SK-N-SH treated with all-trans-retinoic acid at 6 μM for 48 hours (cell line): ENCODE results near the gene STPG3.

Experiments used
- ATAC-seq: fragments of 200-7000 bp; cut with Tn5 transposase; 3 replicates; pipeline ENCODE4 v1.9.1; 2020; ENCODE audit warnings: mild to moderate bottlenecking, moderate library complexity
- ARNTL ChIP-seq: fragments of 450-650 bp; formaldehyde crosslinking; IDR thresholded peaks from 2 replicates; pipeline ENCODE4 v1.5.0; 2020; ENCODE audit warnings: low read depth, mild to moderate bottlenecking, moderate library complexity, borderline replicate concordance
- BACH2 ChIP-seq: fragments of 250-450 bp; sonication (Bioruptor Pico); IDR thresholded peaks from 2 replicates; pipeline ENCODE4 v1.9.0; 2021; ENCODE audit warnings: mild to moderate bottlenecking, borderline replicate concordance
- ESRRG ChIP-seq: fragments of 250-450 bp; sonication (Bioruptor Pico); IDR thresholded peaks from 2 replicates; pipeline ENCODE4 v1.6.1; 2021; ENCODE audit warnings: mild to moderate bottlenecking
- GLIS3 ChIP-seq: fragments of 250-450 bp; sonication (Bioruptor Pico); IDR thresholded peaks from 2 replicates; pipeline ENCODE4 v1.5.0; 2020; ENCODE audit warnings: mild to moderate bottlenecking, moderate library complexity
- ISL1 ChIP-seq: fragments of 250-450 bp; sonication (Bioruptor Pico); IDR thresholded peaks from 2 replicates; pipeline ENCODE4 v2.1.2; 2022; ENCODE audit warnings: mild to moderate bottlenecking, moderate library complexity
- OSR1 ChIP-seq: fragments of 250-450 bp; sonication (Bioruptor Pico); IDR thresholded peaks from 2 replicates; pipeline ENCODE4 v1.8.0; 2022; ENCODE audit warnings: moderate library complexity, mild to moderate bottlenecking, inconsistent platforms
- PPARA ChIP-seq: fragments of 250-450 bp; sonication (Bioruptor Pico); IDR thresholded peaks from 2 replicates; pipeline ENCODE4 v1.5.0; 2020; ENCODE audit warnings: mild to moderate bottlenecking, borderline replicate concordance
- RARB ChIP-seq: fragments of 250-450 bp; sonication (Bioruptor Pico); IDR thresholded peaks from 2 replicates; pipeline ENCODE4 v1.8.0; 2021; ENCODE audit warnings: mild to moderate bottlenecking, moderate library complexity
- SNAI2 ChIP-seq: fragments of 250-450 bp; sonication (Bioruptor Pico); IDR thresholded peaks from 2 replicates; pipeline ENCODE4 v1.5.0; 2020; ENCODE audit warnings: mild to moderate bottlenecking, moderate library complexity
- TCF4 ChIP-seq: fragments of 250-450 bp; sonication (Bioruptor Pico); IDR thresholded peaks from 2 replicates; pipeline ENCODE4 v1.8.0; 2021; ENCODE audit warnings: mild to moderate bottlenecking, moderate library complexity, borderline replicate concordance
- TOX ChIP-seq: fragments of 250-450 bp; sonication (Bioruptor Pico); IDR thresholded peaks from 2 replicates; pipeline ENCODE4 v1.8.0; 2021; ENCODE audit warnings: mild to moderate bottlenecking, moderate library complexity, borderline replicate concordance
- ZC3H10 ChIP-seq: fragments of 250-450 bp; sonication (Bioruptor Pico); IDR thresholded peaks from 2 replicates; pipeline ENCODE4 v1.5.1; 2021; ENCODE audit warnings: mild to moderate bottlenecking, moderate library complexity
- ZFP3 ChIP-seq: fragments of 250-450 bp; sonication (Bioruptor Pico); IDR thresholded peaks from 2 replicates; pipeline ENCODE4 v1.5.0; 2020; ENCODE audit warnings: mild to moderate bottlenecking, moderate library complexity
- ZFP30 ChIP-seq: fragments of 450-650 bp; formaldehyde crosslinking; IDR thresholded peaks from 2 replicates; pipeline ENCODE4 v1.5.0; 2022; ENCODE audit warnings: mild to moderate bottlenecking, moderate library complexity
- ZNF70 ChIP-seq: fragments of 450-650 bp; formaldehyde crosslinking; IDR thresholded peaks from 2 replicates; pipeline ENCODE4 v1.5.0; 2020; ENCODE audit warnings: mild to moderate bottlenecking, moderate library complexity
- ZNF8 ChIP-seq: fragments of 450-650 bp; formaldehyde crosslinking; IDR thresholded peaks from 2 replicates; pipeline ENCODE4 v1.5.0; 2020; ENCODE audit warnings: mild to moderate bottlenecking, moderate library complexity
- TF ChIP-seq, protein P1 (sequence below): fragments of 250-450 bp; sonication (Bioruptor Pico); IDR thresholded peaks from 2 replicates; pipeline ENCODE4 v1.8.0; 2020; ENCODE audit warnings: mild to moderate bottlenecking, moderate library complexity, borderline replicate concordance
- TF ChIP-seq, protein P2 (sequence below): fragments of 250-450 bp; sonication (Bioruptor Pico); IDR thresholded peaks from 2 replicates; pipeline ENCODE4 v1.8.0; 2021; ENCODE audit warnings: low read depth, mild to moderate bottlenecking, moderate library complexity, borderline replicate concordance
- TF ChIP-seq, protein P3 (sequence below): fragments of 250-450 bp; sonication (Bioruptor Pico); IDR thresholded peaks from 2 replicates; pipeline ENCODE4 v1.5.1; 2021; ENCODE audit warnings: mild to moderate bottlenecking, moderate library complexity
- TF ChIP-seq, protein P4 (sequence below): fragments of 250-450 bp; sonication (Bioruptor Pico); IDR thresholded peaks from 2 replicates; pipeline ENCODE4 v1.5.1; 2020; ENCODE audit warnings: low read depth, mild to moderate bottlenecking, moderate library complexity

The STPG3 gene

DNA sequence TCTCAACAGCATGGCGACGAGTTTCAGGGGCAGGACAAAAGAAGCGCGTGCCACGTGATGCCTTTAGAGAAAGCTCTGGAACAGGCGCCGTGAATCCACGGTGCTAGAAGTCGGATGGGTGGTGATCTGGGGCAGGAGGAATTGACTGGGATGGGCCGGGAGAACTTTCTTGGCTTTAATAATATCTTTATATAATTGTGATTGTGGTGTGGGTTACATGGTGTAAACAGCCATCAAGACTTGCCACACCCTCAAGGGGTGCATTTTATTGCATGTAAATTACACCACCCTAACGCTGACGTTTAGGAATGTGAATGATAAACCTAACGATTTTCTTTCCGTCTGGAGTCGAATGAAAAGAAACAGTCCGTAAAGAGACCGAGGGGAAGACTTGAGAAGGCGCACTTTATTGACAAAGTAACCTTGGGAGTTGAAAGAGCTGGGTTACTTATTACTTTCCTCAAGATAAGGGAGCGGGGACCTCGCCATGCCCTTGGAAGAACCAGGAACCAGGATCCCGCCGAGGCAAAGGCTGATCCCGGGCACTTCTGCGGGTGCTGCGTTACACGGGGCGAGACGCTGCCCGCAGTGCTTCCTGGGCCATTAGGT is 42.5 kb downstream of the STPG3 start:
- ATAC-seq, result no peak
- TF ChIP-seq ESRRG (no peak), OSR1 (no peak), ISL1 (CRISPR knock-in tag) (no peak), PPARA (no peak), SNAI2 (no peak), ZNF70 (no peak), ZNF8 (no peak), ZC3H10 (CRISPR knock-in tag) (no peak), BACH2 (CRISPR knock-in tag) (no peak), TOX (no peak), TCF4 (no peak)
- TF ChIP-seq, protein P1, sequence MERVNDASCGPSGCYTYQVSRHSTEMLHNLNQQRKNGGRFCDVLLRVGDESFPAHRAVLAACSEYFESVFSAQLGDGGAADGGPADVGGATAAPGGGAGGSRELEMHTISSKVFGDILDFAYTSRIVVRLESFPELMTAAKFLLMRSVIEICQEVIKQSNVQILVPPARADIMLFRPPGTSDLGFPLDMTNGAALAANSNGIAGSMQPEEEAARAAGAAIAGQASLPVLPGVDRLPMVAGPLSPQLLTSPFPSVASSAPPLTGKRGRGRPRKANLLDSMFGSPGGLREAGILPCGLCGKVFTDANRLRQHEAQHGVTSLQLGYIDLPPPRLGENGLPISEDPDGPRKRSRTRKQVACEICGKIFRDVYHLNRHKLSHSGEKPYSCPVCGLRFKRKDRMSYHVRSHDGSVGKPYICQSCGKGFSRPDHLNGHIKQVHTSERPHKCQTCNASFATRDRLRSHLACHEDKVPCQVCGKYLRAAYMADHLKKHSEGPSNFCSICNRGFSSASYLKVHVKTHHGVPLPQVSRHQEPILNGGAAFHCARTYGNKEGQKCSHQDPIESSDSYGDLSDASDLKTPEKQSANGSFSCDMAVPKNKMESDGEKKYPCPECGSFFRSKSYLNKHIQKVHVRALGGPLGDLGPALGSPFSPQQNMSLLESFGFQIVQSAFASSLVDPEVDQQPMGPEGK (CRISPR knock-in tag), result no peak
- TF ChIP-seq, protein P2, sequence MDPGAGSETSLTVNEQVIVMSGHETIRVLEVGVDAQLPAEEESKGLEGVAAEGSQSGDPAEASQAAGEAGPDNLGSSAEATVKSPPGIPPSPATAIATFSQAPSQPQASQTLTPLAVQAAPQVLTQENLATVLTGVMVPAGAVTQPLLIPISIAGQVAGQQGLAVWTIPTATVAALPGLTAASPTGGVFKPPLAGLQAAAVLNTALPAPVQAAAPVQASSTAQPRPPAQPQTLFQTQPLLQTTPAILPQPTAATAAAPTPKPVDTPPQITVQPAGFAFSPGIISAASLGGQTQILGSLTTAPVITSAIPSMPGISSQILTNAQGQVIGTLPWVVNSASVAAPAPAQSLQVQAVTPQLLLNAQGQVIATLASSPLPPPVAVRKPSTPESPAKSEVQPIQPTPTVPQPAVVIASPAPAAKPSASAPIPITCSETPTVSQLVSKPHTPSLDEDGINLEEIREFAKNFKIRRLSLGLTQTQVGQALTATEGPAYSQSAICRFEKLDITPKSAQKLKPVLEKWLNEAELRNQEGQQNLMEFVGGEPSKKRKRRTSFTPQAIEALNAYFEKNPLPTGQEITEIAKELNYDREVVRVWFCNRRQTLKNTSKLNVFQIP (CRISPR knock-in tag), result no peak
- TF ChIP-seq, protein P3, sequence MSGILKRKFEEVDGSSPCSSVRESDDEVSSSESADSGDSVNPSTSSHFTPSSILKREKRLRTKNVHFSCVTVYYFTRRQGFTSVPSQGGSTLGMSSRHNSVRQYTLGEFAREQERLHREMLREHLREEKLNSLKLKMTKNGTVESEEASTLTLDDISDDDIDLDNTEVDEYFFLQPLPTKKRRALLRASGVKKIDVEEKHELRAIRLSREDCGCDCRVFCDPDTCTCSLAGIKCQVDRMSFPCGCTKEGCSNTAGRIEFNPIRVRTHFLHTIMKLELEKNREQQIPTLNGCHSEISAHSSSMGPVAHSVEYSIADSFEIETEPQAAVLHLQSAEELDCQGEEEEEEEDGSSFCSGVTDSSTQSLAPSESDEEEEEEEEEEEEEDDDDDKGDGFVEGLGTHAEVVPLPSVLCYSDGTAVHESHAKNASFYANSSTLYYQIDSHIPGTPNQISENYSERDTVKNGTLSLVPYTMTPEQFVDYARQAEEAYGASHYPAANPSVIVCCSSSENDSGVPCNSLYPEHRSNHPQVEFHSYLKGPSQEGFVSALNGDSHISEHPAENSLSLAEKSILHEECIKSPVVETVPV (CRISPR knock-in tag), result no peak
- TF ChIP-seq, protein P4, sequence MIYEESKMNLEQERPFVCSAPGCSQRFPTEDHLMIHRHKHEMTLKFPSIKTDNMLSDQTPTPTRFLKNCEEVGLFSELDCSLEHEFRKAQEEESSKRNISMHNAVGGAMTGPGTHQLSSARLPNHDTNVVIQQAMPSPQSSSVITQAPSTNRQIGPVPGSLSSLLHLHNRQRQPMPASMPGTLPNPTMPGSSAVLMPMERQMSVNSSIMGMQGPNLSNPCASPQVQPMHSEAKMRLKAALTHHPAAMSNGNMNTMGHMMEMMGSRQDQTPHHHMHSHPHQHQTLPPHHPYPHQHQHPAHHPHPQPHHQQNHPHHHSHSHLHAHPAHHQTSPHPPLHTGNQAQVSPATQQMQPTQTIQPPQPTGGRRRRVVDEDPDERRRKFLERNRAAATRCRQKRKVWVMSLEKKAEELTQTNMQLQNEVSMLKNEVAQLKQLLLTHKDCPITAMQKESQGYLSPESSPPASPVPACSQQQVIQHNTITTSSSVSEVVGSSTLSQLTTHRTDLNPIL (CRISPR knock-in tag), result no peak

DNA sequence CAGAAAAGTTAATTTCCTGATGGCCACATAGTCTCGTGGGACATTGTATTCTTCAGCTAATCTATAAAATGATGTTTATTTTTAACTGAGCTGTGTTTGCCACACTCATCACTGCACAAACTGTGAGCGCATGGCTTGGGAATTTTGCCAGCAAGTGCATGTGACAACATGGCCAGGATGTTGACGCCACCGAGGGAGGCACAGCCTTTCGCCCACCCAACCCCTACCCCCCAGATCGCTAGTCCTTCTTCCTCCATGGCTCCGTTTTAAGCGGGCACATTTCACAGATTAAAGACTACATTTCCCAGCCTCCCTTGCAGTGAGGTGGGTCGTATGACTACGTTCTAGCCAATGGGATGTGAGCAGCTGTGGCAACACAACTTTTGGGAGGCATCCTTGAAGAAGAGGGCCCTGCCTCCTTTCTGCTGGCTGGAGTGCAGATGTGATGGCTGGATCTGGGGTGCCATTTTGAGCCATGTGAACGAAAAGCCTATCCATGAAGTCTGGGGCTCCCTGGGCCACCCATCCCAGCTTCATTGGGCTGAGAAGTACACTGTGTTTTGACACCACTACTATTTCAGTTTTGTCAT is 43.1 kb downstream of the STPG3 start:
- TF ChIP-seq ZNF8 (no peak), OSR1 (no peak), TOX (no peak), RARB (no peak)
- TF ChIP-seq, protein P4 (CRISPR knock-in tag), result no peak
- ATAC-seq, result peak; percentile 65

DNA sequence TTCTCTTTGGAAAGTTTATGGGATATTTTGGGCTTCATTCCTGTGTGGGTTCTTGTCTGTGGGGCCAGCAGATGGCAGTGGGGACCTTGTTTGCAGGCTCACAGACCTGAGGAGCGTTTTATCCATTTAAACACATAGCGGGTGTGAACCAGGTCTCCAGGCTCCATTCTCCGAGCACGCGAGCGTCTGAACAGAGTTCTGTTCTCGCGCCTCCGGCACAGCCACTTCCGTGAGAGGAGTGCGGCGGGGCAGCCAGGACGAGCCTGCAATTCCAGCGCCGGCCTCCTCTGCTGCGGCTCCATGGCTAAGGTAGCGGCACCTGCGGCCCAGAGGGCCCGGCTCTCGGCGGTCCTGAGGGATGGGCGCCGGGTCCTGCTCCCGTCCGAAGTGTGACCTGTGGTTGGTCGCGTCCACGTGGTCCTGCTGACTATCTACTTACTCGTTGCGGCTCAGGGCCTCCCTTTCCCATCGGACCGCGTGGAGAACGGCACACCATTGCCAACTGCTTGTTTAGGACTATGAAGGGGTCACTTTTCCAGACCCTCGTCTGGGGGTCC is 43.7 kb downstream of the STPG3 start:
- no peak for TF ChIP-seq RARB
- TF ChIP-seq, protein P4 (CRISPR knock-in tag), result no peak
- TF ChIP-seq ZNF8, result no peak
- TF ChIP-seq GLIS3, result no peak
- TF ChIP-seq ZFP3 (CRISPR knock-in tag), result no peak
- no peak for TF ChIP-seq ZFP30 (CRISPR knock-in tag)
- no peak for TF ChIP-seq ARNTL (CRISPR knock-in tag)
- TF ChIP-seq TCF4, result no peak
- TF ChIP-seq ISL1 (CRISPR knock-in tag), result no peak
- TF ChIP-seq PPARA, result no peak
- ATAC-seq, result peak; percentile 63
